A549 (cell line): ENCODE data around the gene ASB2.
A peak's percentile ranks its signal among the peaks of the same experiment; 100 is the strongest.

ENCODE experiments used
- BHLHE40 ChIP-seq: IDR thresholded peaks from 2 replicates; pipeline ENCODE4 v1.6.1; 2012; ENCODE audit warnings: low read depth, low read length, inconsistent platforms
- CBX8 ChIP-seq: fragments of 200-600 bp; sonication (generic); IDR thresholded peaks from 2 replicates; pipeline ENCODE4 v1.6.1; 2016
- CHD2 ChIP-seq: fragments of 150-350 bp; IDR thresholded peaks from 2 replicates; pipeline ENCODE4 v1.6.1; 2014; ENCODE audit warnings: low read length; ENCODE audit not compliant: partially characterized antibody
- CHD4 ChIP-seq: fragments of 200-600 bp; sonication (generic); IDR thresholded peaks from 2 replicates; pipeline ENCODE4 v1.6.1; 2016; ENCODE audit warnings: antibody characterized with exemption, mild to moderate bottlenecking, borderline replicate concordance
- CTCF ChIP-seq: fragments of >200 bp; sonication (Bioruptor Twin); formaldehyde crosslinking; IDR thresholded peaks from 3 replicates; pipeline ENCODE4 v1.5.1; 2016
- ESRRA ChIP-seq: fragments of 150-350 bp; IDR thresholded peaks from 2 replicates; pipeline ENCODE4 v1.6.1; 2014; ENCODE audit warnings: mild to moderate bottlenecking, low read length, borderline replicate concordance
- MAFK ChIP-seq: fragments of 450-650 bp; IDR thresholded peaks from 2 replicates; pipeline ENCODE4 v1.6.1; 2014; ENCODE audit not compliant: partially characterized antibody
- PHF8 ChIP-seq: fragments of 200-600 bp; sonication (generic); IDR thresholded peaks from 2 replicates; pipeline ENCODE4 v1.6.1; 2016; ENCODE audit warnings: low read depth, mild to moderate bottlenecking, antibody characterized with exemption, moderate library complexity, borderline replicate concordance
- POLR2A ChIP-seq: IDR thresholded peaks from 2 replicates; pipeline ENCODE4 v1.6.1; 2012; ENCODE audit warnings: mild to moderate bottlenecking, low read length
- RFX5 ChIP-seq: fragments of 450-650 bp; IDR thresholded peaks from 2 replicates; pipeline ENCODE4 v1.7.1; 2014; ENCODE audit warnings: antibody characterized with exemption, mild to moderate bottlenecking, moderate library complexity
- TP53 ChIP-seq: fragments of 250-450 bp; sonication (Bioruptor Pico); IDR thresholded peaks from 2 replicates; pipeline ENCODE4 v1.5.0; 2021; ENCODE audit warnings: mild to moderate bottlenecking, moderate library complexity
- USF2 ChIP-seq: fragments of 450-650 bp; IDR thresholded peaks from 2 replicates; pipeline ENCODE4 v1.6.1; 2014; ENCODE audit warnings: antibody characterized with exemption

DNA sequence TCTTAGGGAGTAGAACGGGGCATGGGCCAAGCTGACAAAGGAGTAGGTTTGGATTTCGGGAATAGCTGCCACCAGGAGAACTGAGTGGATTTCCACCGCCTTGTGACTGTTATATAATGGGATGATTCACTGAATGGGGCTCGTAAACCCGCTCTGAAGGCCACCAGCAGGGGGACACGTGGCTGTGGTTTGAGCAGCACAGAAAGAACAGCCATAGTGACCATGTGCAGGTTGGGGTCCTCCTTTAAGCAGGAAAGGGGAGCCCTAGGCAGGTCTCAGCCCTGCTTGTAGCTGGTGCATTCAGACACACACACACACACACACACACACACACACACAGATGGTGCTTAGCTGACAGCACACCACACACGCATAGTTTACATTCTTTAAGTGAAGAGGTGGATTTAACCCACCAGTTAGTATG is 8.6 kb upstream of the ASB2 start:
- TF ChIP-seq CTCF (peak; percentile 24), MAFK (no peak), CBX8 (no peak), TP53 (CRISPR knock-in tag) (no peak), CHD2 (no peak), USF2 (peak; percentile 47), POLR2A (no peak), ESRRA (no peak), BHLHE40 (no peak), CHD4 (no peak), PHF8 (no peak), RFX5 (no peak)
